Rectal smooth muscle tissue (tissue), 1 donor: ENCODE measurements around the gene OGFOD2.

Experiments used
- H3K27ac ChIP-seq: one replicate; pipeline ENCODE4 v1.7.0; 2013; ENCODE audit warnings: low read depth, low read length, inconsistent platforms
- H3K27me3 ChIP-seq: one replicate; pipeline ENCODE4 v1.7.0; 2013; ENCODE audit warnings: low read length; ENCODE audit not compliant: control insufficient read depth, insufficient read depth
- H3K36me3 ChIP-seq: one replicate; pipeline ENCODE4 v1.7.0; 2013; ENCODE audit warnings: low read length; ENCODE audit not compliant: control insufficient read depth, insufficient read depth
- H3K4me1 ChIP-seq: one replicate; pipeline ENCODE4 v1.7.0; 2013; ENCODE audit warnings: low read length; ENCODE audit not compliant: control insufficient read depth, insufficient read depth
- H3K4me3 ChIP-seq: one replicate; pipeline ENCODE4 v1.7.0; 2013; ENCODE audit warnings: low read length
- H3K9ac ChIP-seq: one replicate; pipeline ENCODE4 v1.7.0; 2013; ENCODE audit warnings: low read length

Gene OGFOD2

GRCh38 chr12:123029550-123029949 is 54.5 kb downstream of the OGFOD2 start:
- H3K4me1 ChIP-seq, result no peaks in the 10 kb centered on the region
- no peaks in the 10 kb centered on the region for H3K36me3 ChIP-seq
- H3K27ac ChIP-seq, result no peak overlapping the region
- no peaks in the 10 kb centered on the region for H3K27me3 ChIP-seq
- no peak overlapping the region for H3K9ac ChIP-seq
- H3K4me3 ChIP-seq, result no peak overlapping the region
